K562 (cell line): ENCODE measurements around the gene BIRC3. TPM values are rescaled to one million over a fixed set of nuclear protein-coding genes. Genes with fewer than 3 reads are reported as not detected.

Experiments used
- ADNP ChIP-seq: fragments of 200-800 bp; sonication (Bioruptor generic); IDR thresholded peaks from 2 replicates; pipeline ENCODE4 v1.6.1; 2016; ENCODE audit warnings: missing genetic modification characterization, missing compliant biosample characterization
- ATF3 ChIP-seq, 2 experiments: fragments of 450-650 bp in 1 of 2; sonication (generic) in 1 of 2; formaldehyde crosslinking in 1 of 2; IDR thresholded peaks in 1 of 2; conservative IDR thresholded peaks in 1 of 2; 2 replicates each; pipeline versions ENCODE4 v1.6.1 to v1.8.1; 2016 to 2023; ENCODE audit warnings: mild to moderate bottlenecking in 2 of 2, moderate library complexity in 2 of 2, inconsistent platforms in 1 of 2, missing genetic modification reagents in 1 of 2
- ATF7 ChIP-seq: fragments of 450-650 bp; IDR thresholded peaks from 2 replicates; pipeline ENCODE4 v1.7.1; 2014; ENCODE audit warnings: mild to moderate bottlenecking, moderate library complexity
- CREB1 ChIP-seq, 2 experiments: sonication (generic) in 1 of 2; formaldehyde crosslinking in 1 of 2; IDR thresholded peaks; 2 replicates each; pipeline versions ENCODE4 v1.6.1 to v1.8.0; 2012 to 2022; ENCODE audit warnings: inconsistent platforms in 1 of 2, mild to moderate bottlenecking in 1 of 2, missing genetic modification reagents in 1 of 2, moderate library complexity in 1 of 2
- CTCF ChIP-seq, 3 experiments: IDR thresholded peaks in 2 of 3; conservative IDR thresholded peaks in 1 of 3; 2 replicates each; pipeline ENCODE4 v1.5.1; 2011 to 2012; ENCODE audit warnings: low read length in 3 of 3, mild to moderate bottlenecking in 3 of 3, control low read depth in 2 of 3, improper control_type of control experiment in 1 of 3, inconsistent platforms in 1 of 3, low read depth in 1 of 3, mixed read lengths in 1 of 3, moderate library complexity in 1 of 3; ENCODE audit not compliant: insufficient read depth in 2 of 3
- EHMT2 ChIP-seq: fragments of 450-650 bp; IDR thresholded peaks from 2 replicates; pipeline ENCODE4 v1.6.1; 2018; ENCODE audit warnings: antibody characterized with exemption
- ETV1 ChIP-seq: fragments of 450-650 bp; conservative IDR thresholded peaks from 2 replicates; pipeline ENCODE4 v1.6.1; 2016; ENCODE audit warnings: missing genetic modification characterization, control low read depth, low read depth, missing compliant biosample characterization
- FOXP1 ChIP-seq: sonication (generic); formaldehyde crosslinking; IDR thresholded peaks from 2 replicates; pipeline ENCODE4 v1.8.0; 2022; ENCODE audit warnings: mild to moderate bottlenecking, missing genetic modification reagents
- FUS ChIP-seq: fragments of 200-400 bp; formaldehyde crosslinking; optimal IDR thresholded peaks from 2 replicates; pipeline ENCODE3; 2017; ENCODE audit warnings: low read depth, low read length
- GATA2 ChIP-seq: sonication (generic); formaldehyde crosslinking; IDR thresholded peaks from 2 replicates; pipeline ENCODE4 v1.4.0; 2020; ENCODE audit warnings: mild to moderate bottlenecking, missing genetic modification reagents
- HDAC2 ChIP-seq: fragments of 450-650 bp; IDR thresholded peaks from 2 replicates; pipeline ENCODE4 v1.6.1; 2016; ENCODE audit warnings: mild to moderate bottlenecking
- NCOA1 ChIP-seq: fragments of 450-650 bp; IDR thresholded peaks from 2 replicates; pipeline ENCODE4 v1.6.1; 2016; ENCODE audit warnings: low read depth
- NFE2L1 ChIP-seq: fragments of 450-650 bp; IDR thresholded peaks from 2 replicates; pipeline ENCODE4 v1.6.1; 2016; ENCODE audit warnings: missing genetic modification characterization, low read depth, mild to moderate bottlenecking, missing compliant biosample characterization, moderate library complexity, borderline replicate concordance
- NR4A1 ChIP-seq, 2 experiments: fragments of 250-450 bp in 1 of 2; fragments of 450-650 bp in 1 of 2; sonication (Bioruptor Pico) in 1 of 2; IDR thresholded peaks; 2 replicates each; pipeline versions ENCODE4 v1.4.0 to v1.6.1; 2016 to 2020; ENCODE audit warnings: mild to moderate bottlenecking in 2 of 2, missing compliant biosample characterization in 1 of 2, missing genetic modification characterization in 1 of 2, moderate library complexity in 1 of 2
- PHF21A ChIP-seq: fragments of 450-650 bp; IDR thresholded peaks from 2 replicates; pipeline ENCODE4 v1.6.1; 2017; ENCODE audit warnings: low read depth, borderline replicate concordance
- POLR2A ChIP-seq: fragments of 450-650 bp; conservative IDR thresholded peaks from 2 replicates; pipeline ENCODE4 v1.6.1; 2016
- SIN3B ChIP-seq: fragments of 450-650 bp; IDR thresholded peaks from 2 replicates; pipeline ENCODE4 v1.6.1; 2017; ENCODE audit warnings: low read depth, mild to moderate bottlenecking, moderate library complexity
- SNRNP70 ChIP-seq: fragments of 200-400 bp; formaldehyde crosslinking; optimal IDR thresholded peaks from 2 replicates; pipeline ENCODE3; 2017; ENCODE audit warnings: low read depth, low read length
- SPI1 ChIP-seq: IDR thresholded peaks from 2 replicates; pipeline ENCODE4 v1.6.1; 2011; ENCODE audit warnings: low read depth, low read length, control low read depth, borderline replicate concordance
- TAL1 ChIP-seq: fragments of 450-650 bp; IDR thresholded peaks from 2 replicates; pipeline ENCODE4 v1.6.1; 2016; ENCODE audit warnings: mild to moderate bottlenecking
- TBL1XR1 ChIP-seq, 2 experiments: IDR thresholded peaks; 2 replicates each; pipeline ENCODE4 v1.6.1; 2012; ENCODE audit warnings: improper control_type of control experiment in 2 of 2, low read length in 2 of 2, mild to moderate bottlenecking in 1 of 2
- TCFL5 ChIP-seq: fragments of 250-450 bp; sonication (Bioruptor Pico); conservative IDR thresholded peaks from 2 replicates; pipeline ENCODE4 v1.6.1; 2021; ENCODE audit warnings: mild to moderate bottlenecking, moderate library complexity, matching md5 sums
- THRAP3 ChIP-seq: fragments of 450-650 bp; IDR thresholded peaks from 2 replicates; pipeline ENCODE4 v1.6.1; 2016; ENCODE audit warnings: mild to moderate bottlenecking, inconsistent platforms, borderline replicate concordance
- ZBTB43 ChIP-seq: sonication (generic); formaldehyde crosslinking; IDR thresholded peaks from 2 replicates; pipeline ENCODE4 v1.8.0; 2023; ENCODE audit warnings: mild to moderate bottlenecking, missing genetic modification reagents
- ZEB2 ChIP-seq: fragments of 450-650 bp; IDR thresholded peaks from 2 replicates; pipeline ENCODE4 v1.6.1; 2016
- ZNF583 ChIP-seq: fragments of 250-450 bp; sonication (Bioruptor Pico); IDR thresholded peaks from 2 replicates; pipeline ENCODE4 v1.4.0; 2020
- ZNF584 ChIP-seq: fragments of 200-800 bp; sonication (Bioruptor generic); IDR thresholded peaks from 2 replicates; pipeline ENCODE4 v1.6.1; 2016; ENCODE audit warnings: low read depth, mild to moderate bottlenecking, missing genetic modification characterization, missing compliant biosample characterization
- polyA plus RNA-seq, 8 experiments: library from polyadenylated mRNA; depleted of rRNA in 4 of 8; stranded (reverse) in 5 of 8; unstranded in 3 of 8; fragments of >200 nt; fragmentation: Nextera tagmentation in 2 of 8; fragmentation: Illumina TruSeq in 1 of 8; extraction: Ambion mirVana in 2 of 8; extraction: Trizol in 1 of 8; gene quantifications; 2 replicates each; pipeline versions ENCODE4 v1.2.1 to v1.2.3, GENCODE V29; 2011 to 2014; ENCODE audit warnings: inconsistent platforms in 1 of 8, missing spikeins in 1 of 8
- total RNA-seq, 7 experiments: library from RNA; depleted of rRNA in 6 of 7; stranded (reverse); fragments of >200 nt in 6 of 7; fragmentation: Illumina TruSeq in 2 of 7; extraction: Trizol in 2 of 7; gene quantifications; 2 replicates each; pipeline versions ENCODE4 v1.2.1 to v1.2.3, GENCODE V29; 2011 to 2021; ENCODE audit warnings: low replicate concordance in 1 of 7

Gene BIRC3
- total and polyA plus RNA-seq, 9 of the 15 experiments (the other 6 are each of a cell fraction or from before 2014, with no cell fraction given): 0.08 to 0.42 (median 0.18) TPM

GRCh38 chr11:102341844-102342318 is 24.6 kb downstream of the BIRC3 start (continued):
- TF ChIP-seq CTCF (IDR thresholded peaks at IDR 0.05 in 2 of 3, conservative IDR thresholded peaks at IDR 0.05 in 1 of 3; ENCODE audit: insufficient read depth in 2 of 3, low read depth in 1 of 3, low read length in 3 of 3) (peak; percentile 78 to 89 (median 88)), ZBTB43 (CRISPR knock-in tag) (no peak), POLR2A (no peak), ZNF583 (CRISPR knock-in tag) (no peak), FUS (no peak), TBL1XR1 (IDR thresholded peaks at IDR 0.05; ENCODE audit: low read length in 2 of 2) (peak in 1 of 2 experiments; percentile 85; a peak in 3 of 4 replicates), EHMT2 (peak; percentile 94), ATF7 (peak; percentile 79), SNRNP70 (no peak), SIN3B (no peak), HDAC2 (peak; percentile 99), CREB1 (IDR thresholded peaks at IDR 0.05) (peak; percentile 28; the same call in 1 of the 2 replicates), CREB1 (CRISPR knock-in tag; IDR thresholded peaks at IDR 0.05) (no peak), FOXP1 (CRISPR knock-in tag) (peak; percentile 72; the same call in 1 of the 2 replicates), ATF3 (IDR thresholded peaks at IDR 0.05) (peak; percentile 23; the same call in 1 of the 2 replicates), ATF3 (CRISPR knock-in tag; conservative IDR thresholded peaks at IDR 0.05) (no peak), NFE2L1 (tag) (no peak), TCFL5 (CRISPR knock-in tag) (peak; percentile 44; the same call in 1 of the 2 replicates), ZNF584 (CRISPR knock-in tag) (peak; percentile 37; the same call in 1 of the 2 replicates), PHF21A (0 out of 2 replicates have a peak, but pooled peaks have one; percentile 71), SPI1 (peak; percentile 70; the same call in 1 of the 2 replicates), ZEB2 (peak; percentile 100), GATA2 (CRISPR knock-in tag) (peak; percentile 94), NR4A1 (CRISPR knock-in tag; IDR thresholded peaks at IDR 0.05) (no peak), NR4A1 (tag; IDR thresholded peaks at IDR 0.05) (peak; percentile 86), NCOA1 (peak; percentile 92), TAL1 (peak; percentile 100), ADNP (tag) (peak; percentile 75; the same call in 1 of the 2 replicates), ETV1 (peak; percentile 73), THRAP3 (peak; percentile 27; the same call in 1 of the 2 replicates)
